SU-DHL-6 (cell line): ENCODE data around the gene NOTCH4.
"Not testable (repeated sequence)": the region's sequence is repeated elsewhere in the genome, so short reads cannot be mapped to it uniquely, and the experiment has no call there.

Experiments used
- H2AFZ ChIP-seq: fragments of 200-600 bp; sonication (generic); 2 replicates; pipeline ENCODE4 v1.6.1; 2014; ENCODE audit warnings: low read depth, mild to moderate bottlenecking, moderate library complexity, mixed read lengths, antibody characterized with exemption, low read length; ENCODE audit not compliant: severe bottlenecking
- H3F3A ChIP-seq: fragments of 200-600 bp; shearing (Covaris generic); 2 replicates; pipeline ENCODE4 v1.6.0; 2016; ENCODE audit warnings: antibody characterized with exemption, mild to moderate bottlenecking; ENCODE audit not compliant: insufficient read depth
- H3K27ac ChIP-seq: fragments of 200-600 bp; sonication (generic); 2 replicates; pipeline ENCODE4 v1.5.1; 2016; ENCODE audit warnings: low read depth, mild to moderate bottlenecking, low read length, moderate library complexity, mixed read lengths
- H3K27me3 ChIP-seq: fragments of 200-600 bp; sonication (generic), shearing (Covaris generic); 2 replicates; pipeline ENCODE4 v1.6.0; 2014; ENCODE audit warnings: mild to moderate bottlenecking, low read length
- H3K36me3 ChIP-seq: fragments of 200-600 bp; sonication (generic); 2 replicates; pipeline ENCODE4 v1.6.1; 2014; ENCODE audit warnings: mild to moderate bottlenecking, low read length, mixed read lengths
- H3K4me2 ChIP-seq: fragments of 300-600, 200-600 bp; shearing (Covaris generic), sonication (generic); 2 replicates; pipeline ENCODE4 v1.6.0; 2014; ENCODE audit warnings: low read length, low read depth, mild to moderate bottlenecking; ENCODE audit not compliant: poor library complexity, severe bottlenecking
- H3K4me3 ChIP-seq: fragments of 200-600 bp; sonication (generic); 2 replicates; pipeline ENCODE4 v1.5.1; 2014; ENCODE audit warnings: antibody characterized with exemption, low read length, mild to moderate bottlenecking, mixed read lengths; ENCODE audit not compliant: insufficient read depth, poor library complexity, severe bottlenecking
- H3K79me2 ChIP-seq: fragments of 200-600 bp; sonication (generic); 2 replicates; pipeline ENCODE4 v1.6.1; 2014; ENCODE audit warnings: mild to moderate bottlenecking, low read length, moderate library complexity; ENCODE audit not compliant: insufficient read depth
- H3K9ac ChIP-seq: fragments of 200-600 bp; sonication (generic); 2 replicates; pipeline ENCODE4 v1.7.0; 2014; ENCODE audit warnings: mild to moderate bottlenecking, low read length
- H3K9me2 ChIP-seq: fragments of 200-600 bp; sonication (generic); replicated peaks from 2 replicates; pipeline ENCODE4 v1.6.1; 2014; ENCODE audit warnings: low read length; ENCODE audit not compliant: insufficient read depth
- H3K9me3 ChIP-seq: fragments of 200-600 bp; sonication (generic); 2 replicates; pipeline ENCODE4 v1.6.1; 2014; ENCODE audit warnings: low read length, mixed read lengths; ENCODE audit not compliant: insufficient read depth
- H4K20me1 ChIP-seq: fragments of 200-600 bp; sonication (generic); 2 replicates; pipeline ENCODE4 v1.6.1; 2014; ENCODE audit warnings: low read depth, mild to moderate bottlenecking, antibody characterized with exemption, low read length, moderate library complexity, mixed read lengths
- CTCF ChIP-seq: fragments of 200-600 bp; sonication (generic); IDR thresholded peaks from one replicate; pipeline ENCODE4 v1.5.1; 2017; ENCODE audit warnings: antibody characterized with exemption, mild to moderate bottlenecking, low read length, moderate library complexity; ENCODE audit not compliant: insufficient read depth, poor library complexity, severe bottlenecking
- EZH2phosphoT487 ChIP-seq: fragments of 200-600 bp; sonication (generic), shearing (Covaris generic); conservative IDR thresholded peaks from 2 replicates; pipeline ENCODE4 v1.6.1; 2018; ENCODE audit warnings: mild to moderate bottlenecking, antibody characterized with exemption, low read length, moderate library complexity, mixed read lengths

The NOTCH4 gene

GRCh38 chr6:32194388-32194787 lies 29.5 kb downstream of the NOTCH4 start:
- TF ChIP-seq CTCF: no peak
- TF ChIP-seq EZH2phosphoT487: no peak
- no peaks in the 10 kb centered on the region for H3K9me3 ChIP-seq
- no peaks in the 10 kb centered on the region for H3K36me3 ChIP-seq
- no peak overlapping the region for H2AFZ ChIP-seq
- H3K9me2 ChIP-seq: no peaks in the 10 kb centered on the region
- H3K4me2 ChIP-seq: peak overlapping the region; percentile 85
- H3K27me3 ChIP-seq: no peaks in the 10 kb centered on the region
- no peaks in the 10 kb centered on the region for H4K20me1 ChIP-seq
- H3K27ac ChIP-seq: no peak overlapping the region
- H3K4me3 ChIP-seq: no peak overlapping the region
- H3K9ac ChIP-seq: peak overlapping the region; percentile 66
- H3K79me2 ChIP-seq: peaks cover 19% of the 10 kb centered on the region
- peaks cover 47% of the 10 kb centered on the region for H3F3A ChIP-seq

- Histone ChIP-seq H2AFZ (peak overlapping the region; percentile 66), H3K79me2 (peaks cover 30% of the 10 kb centered on the region)
Measured at GRCh38 chr6:32193096-32193495, 30.8 kb downstream of the NOTCH4 start.

GRCh38 chr6:32192608-32193039 lies 31.2 kb downstream of the NOTCH4 start, which contains the start of gene GPSM3:
GPSM3 (minus strand) TSS chr6:32192643; CDS start chr6:32192513, 130 bp downstream.
- H3K27ac ChIP-seq: peak within 1 kb of the TSS; percentile 87
- no peaks in the 10 kb centered on the region for H3K9me2 ChIP-seq
- H3K9ac ChIP-seq: peak within 1 kb of the TSS; percentile 91
- no peak for TF ChIP-seq EZH2phosphoT487
- TF ChIP-seq CTCF: no peak
- H3K4me3 ChIP-seq: peak within 1 kb of the TSS; percentile 60
- H3K79me2 ChIP-seq: peaks cover 30% of the 10 kb centered on the region
- H3K36me3 ChIP-seq: no peaks in the 10 kb centered on the region
- H2AFZ ChIP-seq: peak within 1 kb of the TSS; percentile 66
- no peaks in the 10 kb centered on the region for H4K20me1 ChIP-seq
- H3F3A ChIP-seq: peaks cover 47% of the 10 kb centered on the region
- no peaks in the 10 kb centered on the region for H3K27me3 ChIP-seq
- H3K4me2 ChIP-seq: peak within 1 kb of the TSS; percentile 95
- H3K9me3 ChIP-seq: no peaks in the 10 kb centered on the region

More at GRCh38 chr6:32193096-32193495, 30.8 kb downstream of the NOTCH4 start:
- H3K9ac ChIP-seq: peak overlapping the region; percentile 91
- H3K27me3 ChIP-seq, H3K9me2 ChIP-seq, H3K9me3 ChIP-seq, H4K20me1 ChIP-seq, H3K36me3 ChIP-seq: not testable (repeated sequence)
- H3F3A ChIP-seq: peaks cover 47% of the 10 kb centered on the region
- H3K27ac ChIP-seq: peak overlapping the region; percentile 87
- peak overlapping the region; percentile 60 for H3K4me3 ChIP-seq
- H3K4me2 ChIP-seq: peak overlapping the region; percentile 95

GRCh38 chr6:32191696-32192607 lies 31.9 kb downstream of the NOTCH4 start:
- H3K9ac ChIP-seq: peak overlapping the region; percentile 91
- TF ChIP-seq CTCF: no peak
- TF ChIP-seq EZH2phosphoT487: no peak
- peak overlapping the region; percentile 95 for H3K4me2 ChIP-seq
- H3K4me3 ChIP-seq: peak overlapping the region; percentile 60
- peak overlapping the region; percentile 87 for H3K27ac ChIP-seq
- H2AFZ ChIP-seq: peak overlapping the region; percentile 66
- H4K20me1 ChIP-seq: no peaks in the 10 kb centered on the region
- peaks cover 30% of the 10 kb centered on the region for H3K79me2 ChIP-seq
- H3K27me3 ChIP-seq: no peaks in the 10 kb centered on the region
- H3K9me2 ChIP-seq: no peaks in the 10 kb centered on the region
- H3K9me3 ChIP-seq: no peaks in the 10 kb centered on the region
- no peaks in the 10 kb centered on the region for H3K36me3 ChIP-seq
- H3F3A ChIP-seq: peaks cover 40% of the 10 kb centered on the region
